HG03558 (cell line): ENCODE data around the gene ZNF768.
"Not testable (repeated sequence)": the region's sequence is repeated elsewhere in the genome, so short reads cannot be mapped to it uniquely, and the experiment has no call there.

Experiments
- ATAC-seq: cut with Tn5 transposase; IDR thresholded peaks from one replicate; pipeline ENCODE4 v1.9.1; 2021; ENCODE audit warnings: moderate number of reproducible peaks; ENCODE audit not compliant: unreplicated experiment; ENCODE audit errors: extremely low read depth

ZNF768 gene

GRCh38 chr16:30478766-30479478 lies 47.4 kb downstream of the ZNF768 start:
- no peak for ATAC-seq

GRCh38 chr16:30477773-30478172 lies 48.6 kb downstream of the ZNF768 start:
- ATAC-seq: not testable (repeated sequence)

- no peak for ATAC-seq
Observed at GRCh38 chr16:30476991-30477390, 49.4 kb downstream of the ZNF768 start.

GRCh38 chr16:30474684-30475083 lies 51.7 kb downstream of the ZNF768 start:
- no peak for ATAC-seq

- no peak for ATAC-seq
Observed at GRCh38 chr16:30474074-30474452, 52.3 kb downstream of the ZNF768 start.
